ENCODE measurements around the gene FPR3.
"Not testable (repeated sequence)": the region's sequence is repeated elsewhere in the genome, so short reads cannot be mapped to it uniquely, and the experiment has no call there.

Gene FPR3

GRCh38 chr19:51784109-51784785 lies 10.7 kb upstream of the FPR3 start:
- DNase-seq (ENCODE audit: low read depth): no peak

- peak; percentile 38 for DNase-seq (ENCODE audit: low read depth)
Measured at GRCh38 chr19:51784922-51785690, 9.9 kb upstream of the FPR3 start.

GRCh38 chr19:51786646-51787494 lies 8.1 kb upstream of the FPR3 start:
- DNase-seq (ENCODE audit: low read depth): no peak

GRCh38 chr19:51788029-51788428 lies 6.9 kb upstream of the FPR3 start:
- no peak for DNase-seq (ENCODE audit: low read depth)

GRCh38 chr19:51789061-51789795 lies 5.7 kb upstream of the FPR3 start:
- no peak for DNase-seq (ENCODE audit: low read depth)

GRCh38 chr19:51792932-51793331 lies 2.0 kb upstream of the FPR3 start:
- DNase-seq (ENCODE audit: low read depth): no peak

- DNase-seq (ENCODE audit: low read depth): no peak
Measured at GRCh38 chr19:51793994-51794393, 963 bp upstream of the FPR3 start.

- no peak for DNase-seq (ENCODE audit: low read depth)
Measured at GRCh38 chr19:51796195-51796679, 1.3 kb downstream of the FPR3 start.

GRCh38 chr19:51797480-51797879 lies 2.5 kb downstream of the FPR3 start:
- no peak for DNase-seq (ENCODE audit: low read depth)

- DNase-seq (ENCODE audit: low read depth): no peak
Measured at GRCh38 chr19:51798062-51798461, 3.1 kb downstream of the FPR3 start.

- peak; percentile 93 for DNase-seq (ENCODE audit: low read depth)
Measured at GRCh38 chr19:51799034-51799773, 4.2 kb downstream of the FPR3 start.

GRCh38 chr19:51799774-51800472 lies 5.0 kb downstream of the FPR3 start:
- DNase-seq (ENCODE audit: low read depth): no peak

GRCh38 chr19:51800473-51801244 lies 5.7 kb downstream of the FPR3 start:
- DNase-seq (ENCODE audit: low read depth): no peak

- DNase-seq (ENCODE audit: low read depth): no peak
Measured at GRCh38 chr19:51802775-51803174, 7.8 kb downstream of the FPR3 start.

- no peak for DNase-seq (ENCODE audit: low read depth)
Measured at GRCh38 chr19:51803519-51803918, 8.6 kb downstream of the FPR3 start.

GRCh38 chr19:51803967-51804366 lies 9.0 kb downstream of the FPR3 start:
- DNase-seq (ENCODE audit: low read depth): no peak

GRCh38 chr19:51804789-51805188 lies 9.8 kb downstream of the FPR3 start:
- not testable (repeated sequence) for DNase-seq (ENCODE audit: low read depth)

GRCh38 chr19:51805396-51805795 lies 10.4 kb downstream of the FPR3 start:
- not testable (repeated sequence) for DNase-seq (ENCODE audit: low read depth)

GRCh38 chr19:51806571-51806970 lies 11.6 kb downstream of the FPR3 start:
- not testable (repeated sequence) for DNase-seq (ENCODE audit: low read depth)
